Stimulated activated CD8-positive, alpha-beta memory T cell treated with anti-CD3 and anti-CD28 coated beads, Interleukin-4, amount 100 ng/mL, for 1 hour (primary cell): ENCODE data around the gene ZNF263.

Experiments used
- DNase-seq, 2 donors: peaks; one replicate each; pipeline ENCODE4 v3.0.0-alpha.2; 2020; ENCODE audit warnings: low read depth in 2 of 2, low spot score in 1 of 2

Gene ZNF263

GRCh38 chr16:3317315-3317999 is 34.2 kb downstream of the ZNF263 start:
- no peak for DNase-seq

GRCh38 chr16:3321816-3322215 is 38.5 kb downstream of the ZNF263 start:
- no peak for DNase-seq

GRCh38 chr16:3327514-3327913 is 44.2 kb downstream of the ZNF263 start:
- no peak for DNase-seq

GRCh38 chr16:3328104-3328503 is 44.8 kb downstream of the ZNF263 start:
- DNase-seq = no peak

GRCh38 chr16:3328643-3329042 is 45.4 kb downstream of the ZNF263 start:
- no peak for DNase-seq
